GM19025 (cell line): ENCODE measurements around the gene CDKN2D.
A peak's percentile ranks its signal among the peaks of the same experiment; 100 is the strongest.
"Not testable (repeated sequence)": the region's sequence is repeated elsewhere in the genome, so short reads cannot be mapped to it uniquely, and the experiment has no call there.

Experiments
- ATAC-seq: cut with Tn5 transposase; IDR thresholded peaks from one replicate; pipeline ENCODE4 v1.9.1; 2021; ENCODE audit warnings: mild to moderate bottlenecking, low read depth, moderate library complexity; ENCODE audit not compliant: unreplicated experiment

Gene CDKN2D

DNA sequence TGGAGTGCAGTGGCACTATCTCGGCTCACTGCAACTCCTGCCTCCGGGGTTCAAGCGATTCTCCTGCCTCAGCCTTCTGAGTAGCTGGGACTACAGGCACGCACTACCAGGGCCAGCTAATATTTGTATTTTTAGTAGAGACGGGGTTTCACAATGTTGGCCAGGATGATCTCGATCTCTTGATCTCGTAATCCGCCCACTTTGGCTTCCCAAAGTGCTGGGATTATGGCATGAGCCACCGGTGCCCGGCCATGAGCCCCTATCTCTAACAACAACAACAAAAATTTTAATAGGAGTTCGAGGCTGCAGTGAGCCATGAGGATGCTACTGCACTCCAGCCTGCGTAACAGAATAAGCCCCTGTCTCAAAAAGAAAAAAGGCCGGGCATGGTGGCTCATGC lies 13.3 kb upstream of the CDKN2D start:
- ATAC-seq = no peak

DNA sequence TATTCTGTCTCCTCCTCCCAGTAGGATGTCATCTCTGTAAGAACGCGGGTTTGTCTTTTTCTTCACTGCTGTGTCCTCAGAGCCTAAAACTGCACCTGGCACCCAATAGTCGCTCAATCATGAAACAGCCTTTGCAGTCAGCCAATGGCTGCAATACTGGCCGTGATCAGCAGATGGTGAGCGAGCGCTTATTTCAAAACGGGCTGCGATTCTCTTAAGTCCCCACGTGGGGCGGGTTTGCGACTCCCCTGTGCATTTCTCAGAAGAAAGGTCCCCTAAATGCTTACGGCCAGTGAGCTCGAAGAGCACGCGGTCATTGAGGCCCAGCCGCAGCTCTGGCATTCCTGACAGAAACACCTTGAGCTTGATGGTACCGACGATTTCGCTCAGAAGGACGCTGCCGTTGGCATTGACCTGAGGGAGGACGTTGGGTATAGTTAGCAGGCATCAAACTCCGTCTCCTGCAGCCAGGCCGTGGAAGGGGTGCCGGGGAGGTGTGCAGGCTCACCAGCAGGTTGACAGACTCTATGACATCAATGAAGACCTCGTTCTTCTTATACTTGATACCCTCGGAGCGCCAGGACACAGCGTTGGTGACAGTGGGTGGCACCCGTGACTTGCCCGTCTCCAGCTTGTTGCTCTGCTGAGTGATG lies 12.3 kb upstream of the CDKN2D start:
- no peak for ATAC-seq

GRCh38 chr19:10577951-10578350 lies 9.2 kb upstream of the CDKN2D start:
- ATAC-seq = no peak

- no peak for ATAC-seq
These were observed 6.4 kb upstream of the CDKN2D start for GRCh38 chr19:10575011-10575716.

- no peak for ATAC-seq
These were observed 5.7 kb upstream of the CDKN2D start for GRCh38 chr19:10574462-10574861.

DNA sequence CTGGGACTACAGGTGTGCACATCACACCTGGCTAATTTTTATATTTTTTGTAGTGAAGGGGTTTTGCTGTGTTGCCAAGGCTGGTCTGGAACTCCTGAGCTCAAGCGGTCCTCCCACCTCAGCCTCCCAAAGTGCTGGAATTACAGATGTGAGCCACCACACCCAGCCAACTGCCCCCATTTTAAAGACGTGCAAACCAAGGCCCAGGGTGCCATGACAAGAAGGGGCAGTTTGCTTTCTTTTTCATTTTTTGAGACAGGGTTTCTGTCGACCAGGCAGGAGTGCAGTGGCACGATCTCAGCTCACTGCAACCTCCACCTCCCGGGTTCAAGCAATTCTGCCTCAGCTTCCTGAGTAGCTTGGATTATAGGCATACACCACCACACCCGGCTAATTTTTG lies 5.0 kb upstream of the CDKN2D start:
- ATAC-seq = not testable (repeated sequence)

GRCh38 chr19:10568062-10568825 lies 535 bp downstream of the CDKN2D start:
- ATAC-seq = peak; percentile 2

- ATAC-seq = no peak
These were observed 1.1 kb downstream of the CDKN2D start for GRCh38 chr19:10567656-10568055.

DNA sequence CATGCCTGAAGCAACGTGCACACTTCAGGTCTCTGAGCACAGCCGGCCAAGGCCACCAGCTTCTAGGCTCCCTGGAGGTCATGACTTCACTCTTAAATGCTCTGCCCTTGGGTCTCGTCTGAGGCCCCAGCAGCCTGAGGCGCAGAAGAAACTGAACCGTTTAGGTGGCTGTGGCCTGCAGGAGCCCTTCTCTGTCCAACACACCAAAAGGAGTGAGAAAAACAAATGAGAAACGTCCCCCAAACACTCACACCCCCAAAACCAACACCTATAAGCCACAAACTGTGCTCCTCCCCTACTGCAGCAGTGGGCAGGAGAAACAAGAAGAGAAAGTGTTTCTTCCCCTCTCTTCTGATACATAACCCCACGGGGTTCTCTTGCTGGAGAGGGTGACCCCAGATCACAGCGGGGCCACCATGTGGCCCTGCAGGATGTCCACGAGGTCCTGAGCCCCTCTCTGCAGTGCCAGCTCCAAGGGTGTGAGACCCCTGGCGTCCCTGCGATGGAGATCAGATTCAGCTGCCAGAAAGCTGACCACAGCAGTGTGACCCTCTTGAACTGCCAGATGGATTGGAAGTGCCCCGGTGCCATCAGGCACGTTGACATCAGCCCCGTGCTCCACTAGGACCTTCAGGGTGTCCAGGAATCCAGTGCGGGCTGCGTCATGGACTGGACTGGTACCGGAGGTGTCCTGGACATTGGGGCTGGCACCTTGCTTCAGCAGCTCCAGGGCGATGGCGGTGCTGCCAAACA lies 1.9 kb downstream of the CDKN2D start:
- ATAC-seq = no peak

DNA sequence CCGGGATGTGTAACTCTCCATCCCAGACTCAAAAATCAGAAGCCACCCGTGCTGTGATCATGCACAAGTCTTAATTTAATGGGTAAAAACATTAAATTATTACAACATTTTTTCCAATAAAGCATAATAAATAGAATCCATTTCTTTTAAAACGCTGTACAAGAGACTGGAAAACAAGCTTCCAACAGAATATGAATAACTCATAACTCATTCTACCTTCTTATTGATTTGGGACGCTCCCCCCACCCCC lies 2.4 kb downstream of the CDKN2D start:
- ATAC-seq = no peak

DNA sequence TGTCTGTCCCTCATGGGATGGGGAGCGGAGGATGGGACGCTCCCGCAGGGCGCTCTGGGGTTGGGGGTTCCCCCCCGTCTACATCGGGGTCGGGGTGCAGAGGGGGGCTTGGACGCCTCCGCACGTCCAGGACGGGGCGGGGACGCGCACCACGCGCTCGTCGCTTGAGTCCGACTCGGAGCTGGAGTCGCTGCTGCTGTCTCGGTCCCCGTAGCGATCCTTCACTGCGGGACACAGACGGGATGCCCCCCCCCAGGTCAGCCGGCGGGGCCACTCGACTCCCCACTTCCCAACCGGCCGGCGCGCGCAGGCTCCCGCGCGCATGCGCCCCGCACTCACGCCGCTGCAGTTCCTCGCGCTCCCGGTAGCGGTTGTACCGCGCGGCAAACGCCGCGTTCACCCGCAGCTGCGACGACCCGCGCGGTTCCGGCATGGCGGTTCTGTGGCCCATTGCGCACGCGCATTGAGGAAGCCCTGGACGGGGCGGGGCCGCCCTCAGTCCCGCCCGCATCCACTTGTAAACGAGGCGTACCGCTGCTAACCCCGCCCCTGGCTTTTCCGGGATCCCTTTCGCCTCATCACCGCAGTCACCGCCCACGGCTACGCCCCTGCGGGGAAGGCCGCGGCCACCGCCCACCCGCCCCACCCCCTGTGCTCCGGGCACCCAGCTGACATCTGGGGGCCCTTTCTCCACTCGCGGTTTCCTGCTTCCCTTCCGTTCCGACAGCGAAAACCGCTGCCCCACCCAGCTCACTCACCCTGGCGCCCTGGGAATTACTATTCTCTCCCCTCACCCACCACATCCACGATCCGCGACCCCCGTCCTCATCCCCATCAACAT lies 3.0 kb downstream of the CDKN2D start, which contains the start of gene KRI1:
TSS of gene KRI1 (minus strand) at position 444 of the 841 bp plus-strand sequence. CDS start at position 433, 11 bp downstream.
- ATAC-seq = peak; percentile 35

DNA sequence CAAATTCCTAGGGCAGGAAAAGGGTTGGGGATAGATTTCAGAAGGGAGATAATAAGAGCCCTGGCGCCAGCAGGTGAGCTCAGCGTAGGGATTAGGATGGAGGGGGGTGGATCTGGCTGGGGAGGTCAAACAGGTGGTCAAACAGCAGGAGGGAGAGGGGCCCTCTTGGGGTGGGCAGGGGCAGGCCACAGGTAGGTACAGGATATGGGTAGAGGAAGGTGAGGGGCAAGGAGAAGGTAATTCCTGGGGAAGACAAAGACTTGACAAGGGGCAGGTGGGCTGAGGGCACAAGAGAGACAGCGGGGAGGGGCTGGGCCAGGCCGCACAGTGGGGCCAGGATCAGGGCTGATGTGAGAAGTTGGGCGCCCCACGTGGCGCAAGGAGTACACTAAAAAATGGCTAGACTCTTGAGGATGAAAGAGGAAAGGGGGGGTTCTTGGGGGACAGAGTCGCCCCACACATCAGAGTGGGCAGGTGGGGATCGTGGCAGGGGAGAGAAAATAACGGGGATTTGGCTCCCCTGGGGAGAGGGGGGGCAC lies 3.7 kb downstream of the CDKN2D start:
- no peak for ATAC-seq

DNA sequence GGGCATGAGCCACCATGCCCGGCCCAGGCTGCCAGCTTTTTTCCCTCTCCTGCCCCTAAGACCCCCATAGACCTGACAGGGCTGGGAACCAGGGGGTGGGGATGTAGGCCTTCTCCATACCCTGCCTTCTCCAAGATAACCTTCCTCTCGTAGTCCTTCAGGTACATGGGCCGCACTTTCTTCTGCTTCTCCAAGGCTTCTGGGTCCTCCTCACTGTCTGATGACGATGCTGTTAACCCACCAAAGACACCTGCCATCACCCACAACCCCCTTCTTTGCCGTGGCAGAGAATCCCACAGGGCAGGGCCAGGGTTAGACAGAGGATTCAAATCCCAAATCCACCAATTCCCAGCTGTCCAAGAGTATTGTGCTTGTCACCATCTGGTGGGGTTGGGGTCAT lies 6.2 kb downstream of the CDKN2D start:
- ATAC-seq = no peak

GRCh38 chr19:10560154-10560553 lies 8.6 kb downstream of the CDKN2D start:
- ATAC-seq = no peak

DNA sequence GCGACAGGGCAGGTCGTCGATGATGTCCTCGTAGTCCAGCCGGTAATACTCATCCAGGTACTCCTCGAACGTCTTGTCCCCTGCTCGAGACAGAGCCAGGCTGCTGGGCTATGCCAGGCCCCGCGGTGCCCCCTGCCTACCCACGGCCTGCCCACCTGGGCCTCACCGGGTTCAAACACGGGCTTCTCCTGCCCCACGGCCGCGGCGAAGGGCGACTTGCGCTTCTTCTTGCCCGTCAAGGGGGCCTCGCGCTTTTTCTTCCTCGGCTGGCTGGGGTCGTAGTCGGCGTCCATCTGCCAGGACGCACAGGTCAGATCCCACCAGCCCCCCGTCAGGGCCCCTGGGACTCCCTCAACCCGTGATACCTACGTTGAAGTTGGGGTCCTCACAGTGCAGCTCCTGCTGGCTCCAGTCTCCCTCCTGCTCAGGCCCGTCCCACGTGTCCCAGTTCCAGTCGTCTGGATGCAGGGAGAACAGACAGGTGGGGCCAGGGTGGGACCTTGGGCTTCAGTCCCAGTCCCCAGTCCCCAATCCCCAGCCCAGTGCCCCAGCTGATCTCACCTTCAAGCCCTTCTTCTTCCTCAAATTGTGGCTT lies 11.1 kb downstream of the CDKN2D start:
- no peak for ATAC-seq

GRCh38 chr19:10555610-10555973 lies 13.2 kb downstream of the CDKN2D start:
- no peak for ATAC-seq

- no peak for ATAC-seq
These were observed 13.8 kb downstream of the CDKN2D start for GRCh38 chr19:10554760-10555609.

- no peak for ATAC-seq
These were observed 14.8 kb downstream of the CDKN2D start for GRCh38 chr19:10553943-10554381.
